PC-3 (cell line): ENCODE measurements around the gene GLT6D1. TPM values are rescaled to one million over a fixed set of nuclear protein-coding genes. Genes with fewer than 3 reads are reported as not detected.

ENCODE experiments used
- ATAC-seq: fragments of 200-7000 bp; cut with Tn5 transposase; 2 replicates; pipeline ENCODE4 v1.9.1; 2020; ENCODE audit warnings: mild to moderate bottlenecking, moderate library complexity
- BruUV-seq: library from RNA; stranded (reverse); fragments of 400-500 nt; replicated peaks from 2 replicates; lab custom pipeline; 2021; lab: Mats Ljungman, UMichigan
- CTCF ChIA-PET: fragments of 300-600 bp; sonication (Branson Sonifier 250); formaldehyde crosslinking; loops from one replicate; lab custom pipeline; 2022; ENCODE audit warnings: antibody characterized with exemption; lab: Charles Lee
- POLR2A ChIA-PET: fragments of 300-600 bp; sonication (Branson Sonifier 250); formaldehyde crosslinking; loops from one replicate; lab custom pipeline; 2022; ENCODE audit warnings: antibody characterized with exemption; ENCODE audit not compliant: unreplicated experiment; lab: Charles Lee
- DNase-seq: peaks from one replicate; pipeline ENCODE4 v3.0.0-alpha.2; 2015
- H2AFZ ChIP-seq: fragments of 300-600 bp; sonication (generic); 2 replicates; pipeline ENCODE4 v1.6.0; 2016; ENCODE audit warnings: antibody characterized with exemption, low read length
- H3F3A ChIP-seq: fragments of 300-600 bp; sonication (generic); one replicate; pipeline ENCODE4 v1.6.0; 2017; ENCODE audit warnings: antibody characterized with exemption, low read length, control low read depth, mild to moderate bottlenecking; ENCODE audit not compliant: unreplicated experiment
- H3K27ac ChIP-seq: fragments of 300-600 bp; sonication (generic); 2 replicates; pipeline ENCODE4 v1.5.1; 2016; ENCODE audit warnings: mild to moderate bottlenecking, low read length
- H3K27me3 ChIP-seq: fragments of 300-600 bp; sonication (generic); 2 replicates; pipeline ENCODE4 v1.6.1; 2016; ENCODE audit warnings: low read length, mixed read lengths
- H3K36me3 ChIP-seq: fragments of 300-600 bp; sonication (generic); 2 replicates; pipeline ENCODE4 v1.6.1; 2016; ENCODE audit warnings: low read depth, mixed run types, low read length, mixed read lengths
- H3K4me1 ChIP-seq: fragments of 300-600 bp; sonication (generic); 2 replicates; pipeline ENCODE4 v1.5.1; 2016; ENCODE audit warnings: low read length; ENCODE audit not compliant: insufficient read depth
- H3K4me2 ChIP-seq: fragments of 300-600 bp; sonication (generic); 2 replicates; pipeline ENCODE4 v1.6.0; 2016; ENCODE audit warnings: low read length
- H3K4me3 ChIP-seq: fragments of 300-600 bp; sonication (generic); 2 replicates; pipeline ENCODE4 v1.5.1; 2016; ENCODE audit warnings: mild to moderate bottlenecking, low read length, mixed read lengths
- H3K79me2 ChIP-seq: fragments of 300-600 bp; sonication (generic); 2 replicates; pipeline ENCODE4 v1.6.1; 2017; ENCODE audit warnings: low read length, mixed read lengths
- H3K9ac ChIP-seq: fragments of 300-600 bp; sonication (generic); 2 replicates; pipeline ENCODE4 v1.6.0; 2016; ENCODE audit warnings: mild to moderate bottlenecking, low read length
- H3K9me2 ChIP-seq: fragments of 300-600 bp; sonication (generic); replicated peaks from 2 replicates; pipeline ENCODE4 v1.6.1; 2016; ENCODE audit warnings: mixed run types, low read length, mixed read lengths
- H3K9me3 ChIP-seq: fragments of 300-600 bp; sonication (generic); 2 replicates; pipeline ENCODE4 v1.6.1; 2016; ENCODE audit warnings: low read length, mixed read lengths
- H4K20me1 ChIP-seq: fragments of 300-600 bp; sonication (generic); 2 replicates; pipeline ENCODE4 v1.6.1; 2016; ENCODE audit warnings: low read length, mixed read lengths
- CTCF ChIP-seq: fragments of 300-600 bp; sonication (generic); conservative IDR thresholded peaks from 2 replicates; pipeline ENCODE4 v1.5.1; 2017; ENCODE audit warnings: antibody characterized with exemption, low read depth, mild to moderate bottlenecking, low read length
- EZH2 ChIP-seq: fragments of 300-600 bp; sonication (generic); IDR thresholded peaks from one replicate; pipeline ENCODE4 v1.6.1; 2017; ENCODE audit warnings: antibody characterized with exemption, mild to moderate bottlenecking, low read length; ENCODE audit not compliant: unreplicated experiment
- EZH2phosphoT487 ChIP-seq: fragments of 300-600 bp; sonication (generic); IDR thresholded peaks from 2 replicates; pipeline ENCODE4 v1.6.1; 2018; ENCODE audit warnings: mild to moderate bottlenecking, antibody characterized with exemption, low read length, borderline replicate concordance
- intact Hi-C: fragments of 100-400 bp; cut with micrococcal nuclease; formaldehyde crosslinking; loops from 2 replicates; pipeline ENCODE4 v1.9.0; 2023
- total RNA-seq: library from RNA; depleted of rRNA; stranded (reverse); fragments of >200 nt; gene quantifications from 2 replicates; pipeline ENCODE4 v1.2.3, GENCODE V29; 2014

The GLT6D1 gene
- total RNA-seq, 1 experiment from 2014 or later: not detected

DNA sequence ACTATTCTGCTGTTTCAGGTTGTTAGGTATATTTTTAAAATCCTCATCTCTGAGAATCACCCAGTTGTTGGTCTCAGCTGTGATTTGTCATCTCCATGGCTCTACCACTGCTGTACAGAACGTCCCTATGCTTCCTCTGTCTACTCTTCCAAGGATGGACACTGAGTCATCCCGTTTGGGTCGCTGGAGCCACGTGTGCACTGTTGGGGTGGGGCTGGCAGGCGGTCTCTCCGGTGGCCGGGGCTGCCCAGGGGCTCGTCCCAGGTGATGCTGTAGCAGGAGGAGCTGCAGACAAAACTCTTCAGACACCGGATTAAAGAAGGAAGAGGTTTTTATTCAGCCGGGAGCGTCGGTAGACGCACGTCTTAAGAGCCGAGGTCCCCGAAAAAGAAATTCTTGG is 40.7 kb upstream of the GLT6D1 start:
- no peak for DNase-seq
- no peaks in the 10 kb centered on the region for H3K36me3 ChIP-seq
- no peak overlapping the region for H2AFZ ChIP-seq
- no peaks in the 10 kb centered on the region for H3F3A ChIP-seq
- H3K27me3 ChIP-seq: no peaks in the 10 kb centered on the region
- H3K4me2 ChIP-seq: no peak overlapping the region
- H3K79me2 ChIP-seq: no peaks in the 10 kb centered on the region
- no peak overlapping the region for H3K27ac ChIP-seq
- H3K9ac ChIP-seq: no peak overlapping the region
- BruUV-seq: no TSS peak
- H3K4me1 ChIP-seq: no peaks in the 10 kb centered on the region
- no peaks in the 10 kb centered on the region for H4K20me1 ChIP-seq
- H3K9me3 ChIP-seq: no peaks in the 10 kb centered on the region
- H3K9me2 ChIP-seq: no peaks in the 10 kb centered on the region
- H3K4me3 ChIP-seq: no peak overlapping the region
- intact Hi-C loops: no loop called here
- CTCF ChIA-PET: no interaction called here
- POLR2A ChIA-PET: no interaction called here
- no peak for ATAC-seq
- TF ChIP-seq EZH2phosphoT487: no peak
- no peak for TF ChIP-seq CTCF

GRCh38 chr9:135678236-135679017 is 39.1 kb upstream of the GLT6D1 start:
- Histone ChIP-seq H3K36me3 (no peaks in the 10 kb centered on the region), H3K27ac (no peak overlapping the region), H3K9me2 (no peaks in the 10 kb centered on the region), H4K20me1 (no peaks in the 10 kb centered on the region), H2AFZ (no peak overlapping the region), H3K79me2 (no peaks in the 10 kb centered on the region), H3F3A (no peaks in the 10 kb centered on the region), H3K4me3 (no peak overlapping the region), H3K9ac (no peak overlapping the region), H3K9me3 (no peaks in the 10 kb centered on the region), H3K4me2 (no peak overlapping the region), H3K4me1 (no peaks in the 10 kb centered on the region), H3K27me3 (peaks cover 6% of the 10 kb centered on the region)
- TF ChIP-seq CTCF (no peak), EZH2 (no peak), EZH2phosphoT487 (no peak)
- CTCF ChIA-PET: no interaction called here
- intact Hi-C loops: no loop called here
- BruUV-seq: no TSS peak
- no peak for DNase-seq
- no peak for ATAC-seq
- POLR2A ChIA-PET: no interaction called here

DNA sequence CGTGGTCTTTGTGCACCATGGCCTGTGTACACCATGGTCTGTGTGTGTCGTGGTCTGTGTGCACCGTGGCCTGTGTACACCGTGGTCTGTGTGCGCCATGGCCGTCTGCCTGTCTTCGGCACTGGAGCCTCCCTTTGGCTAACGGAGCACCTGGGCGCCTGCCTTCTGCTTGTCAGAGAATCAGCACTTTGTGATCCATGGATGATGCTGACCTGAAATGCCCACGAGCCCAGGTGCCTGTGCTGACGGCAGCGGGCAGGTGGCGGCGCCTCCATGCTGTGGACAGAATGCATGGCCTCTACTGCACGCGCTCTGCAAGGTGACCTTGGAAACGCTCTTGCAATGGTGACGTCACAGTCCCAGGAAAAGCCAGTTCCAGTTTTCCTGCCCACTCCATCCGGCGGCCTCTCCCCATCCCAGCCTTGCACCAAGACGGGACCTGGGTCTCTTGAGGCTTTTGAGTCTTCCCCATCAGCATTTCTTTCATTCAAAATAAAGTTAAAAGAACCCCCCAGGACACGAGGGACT is 38.4 kb upstream of the GLT6D1 start:
- Histone ChIP-seq H2AFZ (no peak overlapping the region), H3F3A (no peaks in the 10 kb centered on the region), H4K20me1 (no peaks in the 10 kb centered on the region), H3K36me3 (no peaks in the 10 kb centered on the region), H3K9ac (no peak overlapping the region), H3K9me2 (no peaks in the 10 kb centered on the region), H3K9me3 (no peaks in the 10 kb centered on the region), H3K4me3 (no peak overlapping the region), H3K79me2 (no peaks in the 10 kb centered on the region), H3K4me1 (no peaks in the 10 kb centered on the region), H3K27me3 (peaks cover 11% of the 10 kb centered on the region), H3K4me2 (no peak overlapping the region), H3K27ac (no peak overlapping the region)
- BruUV-seq: no TSS peak
- ChIA-PET POLR2A (no interaction called here), CTCF (no interaction called here)
- DNase-seq: no peak
- no peak for ATAC-seq
- no peak for TF ChIP-seq EZH2phosphoT487
- TF ChIP-seq EZH2: no peak
- TF ChIP-seq CTCF: no peak
- intact Hi-C loops: no loop called here
